K562 (cell line): Measurements from ENCODE around the gene PMPCA. TPM values are rescaled to one million over a fixed set of nuclear protein-coding genes. Genes with fewer than 3 reads are reported as not detected.

Experiments
- CTCF ChIP-seq, 3 experiments: IDR thresholded peaks in 2 of 3; conservative IDR thresholded peaks in 1 of 3; 2 replicates each; pipeline ENCODE4 v1.5.1; 2011 to 2012; ENCODE audit warnings: low read length in 3 of 3, mild to moderate bottlenecking in 3 of 3, control low read depth in 2 of 3, improper control_type of control experiment in 1 of 3, inconsistent platforms in 1 of 3, low read depth in 1 of 3, mixed read lengths in 1 of 3, moderate library complexity in 1 of 3; ENCODE audit not compliant: insufficient read depth in 2 of 3
- EP300 ChIP-seq: IDR thresholded peaks from 2 replicates; pipeline ENCODE4 v1.6.1; 2012; ENCODE audit warnings: low read length, improper control_type of control experiment
- HOMEZ ChIP-seq: fragments of 250-450 bp; sonication (Bioruptor Pico); IDR thresholded peaks from 2 replicates; pipeline ENCODE4 v1.4.0; 2020; ENCODE audit warnings: mild to moderate bottlenecking, moderate library complexity
- MCM2 ChIP-seq: fragments of 450-650 bp; IDR thresholded peaks from 2 replicates; pipeline ENCODE4 v1.6.1; 2017; ENCODE audit warnings: low read depth, mild to moderate bottlenecking
- MCM3 ChIP-seq: fragments of 450-650 bp; IDR thresholded peaks from 2 replicates; pipeline ENCODE4 v1.6.1; 2016
- MEIS2 ChIP-seq: fragments of 450-650 bp; IDR thresholded peaks from 2 replicates; pipeline ENCODE4 v1.6.1; 2014; ENCODE audit warnings: mild to moderate bottlenecking; ENCODE audit not compliant: partially characterized antibody
- PHB2 ChIP-seq: fragments of 450-650 bp; IDR thresholded peaks from 2 replicates; pipeline ENCODE4 v1.6.1; 2017; ENCODE audit warnings: low read depth
- U2AF1 ChIP-seq: fragments of 200-400 bp; formaldehyde crosslinking; optimal IDR thresholded peaks from 2 replicates; pipeline ENCODE3; 2017; ENCODE audit warnings: mild to moderate bottlenecking, low read depth, low read length, moderate library complexity
- polyA plus RNA-seq, 8 experiments: library from polyadenylated mRNA; depleted of rRNA in 4 of 8; stranded (reverse) in 5 of 8; unstranded in 3 of 8; fragments of >200 nt; fragmentation: Nextera tagmentation in 2 of 8; fragmentation: Illumina TruSeq in 1 of 8; extraction: Ambion mirVana in 2 of 8; extraction: Trizol in 1 of 8; gene quantifications; 2 replicates each; pipeline versions ENCODE4 v1.2.1 to v1.2.3, GENCODE V29; 2011 to 2014; ENCODE audit warnings: inconsistent platforms in 1 of 8, missing spikeins in 1 of 8
- total RNA-seq, 7 experiments: library from RNA; depleted of rRNA in 6 of 7; stranded (reverse); fragments of >200 nt in 6 of 7; fragmentation: Illumina TruSeq in 2 of 7; extraction: Trizol in 2 of 7; gene quantifications; 2 replicates each; pipeline versions ENCODE4 v1.2.1 to v1.2.3, GENCODE V29; 2011 to 2021; ENCODE audit warnings: low replicate concordance in 1 of 7
- TF ChIP-seq, protein P1 (sequence below), 2 experiments: fragments of 150-350 bp in 1 of 2; IDR thresholded peaks; 2 replicates each; pipeline ENCODE4 v1.6.1; 2012 to 2016; ENCODE audit warnings: low read depth in 2 of 2, low read length in 2 of 2, mild to moderate bottlenecking in 1 of 2, moderate library complexity in 1 of 2
- TF ChIP-seq, protein P2 (sequence below): sonication (generic); formaldehyde crosslinking; IDR thresholded peaks from 2 replicates; pipeline ENCODE4 v1.8.1; 2023; ENCODE audit warnings: missing genetic modification reagents, mild to moderate bottlenecking, borderline replicate concordance

The PMPCA gene
- total and polyA plus RNA-seq, 9 of the 15 experiments (the other 6 are each of a cell fraction or from before 2014, with no cell fraction given), result 23.9 to 143 (median 86.6) TPM

DNA sequence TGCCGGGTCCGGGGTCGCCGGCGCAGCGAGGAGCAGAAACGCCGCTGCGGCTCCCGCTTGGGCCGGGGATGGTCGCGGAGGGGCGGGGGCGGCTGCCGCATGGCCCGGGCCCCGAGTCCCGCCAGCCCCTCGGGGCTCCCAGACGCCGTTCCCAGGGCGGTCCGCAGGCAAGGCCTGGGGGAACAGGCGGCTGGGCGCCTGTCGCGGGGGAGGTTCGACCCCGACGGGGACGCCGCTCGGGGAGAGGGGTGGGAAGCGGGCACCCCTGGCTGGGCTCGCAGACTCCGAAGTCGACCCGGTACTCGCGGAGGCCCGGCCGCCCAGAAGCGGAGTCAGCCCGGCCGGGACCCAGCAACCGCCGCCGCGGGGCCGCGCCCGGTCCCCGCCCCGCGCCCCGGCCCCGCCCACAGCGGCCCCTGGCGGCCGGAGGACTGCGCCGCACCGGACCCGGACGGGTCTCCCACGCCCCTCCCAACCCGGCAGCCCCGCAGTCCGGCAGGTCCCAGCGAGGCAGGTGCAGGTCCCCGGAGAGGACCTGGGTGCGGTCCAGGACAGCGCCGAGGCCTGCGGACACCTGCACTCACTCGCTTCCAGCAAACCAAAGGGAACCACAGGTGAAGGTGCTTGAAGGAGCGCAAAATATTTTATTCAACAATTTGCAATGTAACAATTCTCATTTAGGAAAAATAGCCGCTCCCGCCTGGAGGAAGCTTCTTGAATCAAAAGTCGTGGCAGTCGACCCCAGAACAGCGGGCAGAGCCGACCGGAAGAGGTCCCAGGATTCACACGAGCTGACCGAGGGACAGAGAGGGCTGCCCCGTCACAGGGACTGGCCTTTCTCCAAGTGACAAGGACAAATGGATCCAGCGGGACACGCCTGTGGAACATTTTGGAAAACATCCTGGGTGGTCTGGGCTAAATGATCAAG lies 29.3 kb downstream of the PMPCA start, which contains the start of gene INPP5E (continued):
- TF ChIP-seq MCM3 (no peak), U2AF1 (peak; percentile 70), PHB2 (no peak), CTCF (IDR thresholded peaks at IDR 0.05 in 2 of 3, conservative IDR thresholded peaks at IDR 0.05 in 1 of 3; ENCODE audit: insufficient read depth in 2 of 3, low read depth in 1 of 3, low read length in 3 of 3) (peak; percentile 50 to 68 (median 55); a peak in 4 of 6 replicates), MCM2 (no peak), MEIS2 (no peak), HOMEZ (no peak), EP300 (no peak)
- TF ChIP-seq, protein P1, sequence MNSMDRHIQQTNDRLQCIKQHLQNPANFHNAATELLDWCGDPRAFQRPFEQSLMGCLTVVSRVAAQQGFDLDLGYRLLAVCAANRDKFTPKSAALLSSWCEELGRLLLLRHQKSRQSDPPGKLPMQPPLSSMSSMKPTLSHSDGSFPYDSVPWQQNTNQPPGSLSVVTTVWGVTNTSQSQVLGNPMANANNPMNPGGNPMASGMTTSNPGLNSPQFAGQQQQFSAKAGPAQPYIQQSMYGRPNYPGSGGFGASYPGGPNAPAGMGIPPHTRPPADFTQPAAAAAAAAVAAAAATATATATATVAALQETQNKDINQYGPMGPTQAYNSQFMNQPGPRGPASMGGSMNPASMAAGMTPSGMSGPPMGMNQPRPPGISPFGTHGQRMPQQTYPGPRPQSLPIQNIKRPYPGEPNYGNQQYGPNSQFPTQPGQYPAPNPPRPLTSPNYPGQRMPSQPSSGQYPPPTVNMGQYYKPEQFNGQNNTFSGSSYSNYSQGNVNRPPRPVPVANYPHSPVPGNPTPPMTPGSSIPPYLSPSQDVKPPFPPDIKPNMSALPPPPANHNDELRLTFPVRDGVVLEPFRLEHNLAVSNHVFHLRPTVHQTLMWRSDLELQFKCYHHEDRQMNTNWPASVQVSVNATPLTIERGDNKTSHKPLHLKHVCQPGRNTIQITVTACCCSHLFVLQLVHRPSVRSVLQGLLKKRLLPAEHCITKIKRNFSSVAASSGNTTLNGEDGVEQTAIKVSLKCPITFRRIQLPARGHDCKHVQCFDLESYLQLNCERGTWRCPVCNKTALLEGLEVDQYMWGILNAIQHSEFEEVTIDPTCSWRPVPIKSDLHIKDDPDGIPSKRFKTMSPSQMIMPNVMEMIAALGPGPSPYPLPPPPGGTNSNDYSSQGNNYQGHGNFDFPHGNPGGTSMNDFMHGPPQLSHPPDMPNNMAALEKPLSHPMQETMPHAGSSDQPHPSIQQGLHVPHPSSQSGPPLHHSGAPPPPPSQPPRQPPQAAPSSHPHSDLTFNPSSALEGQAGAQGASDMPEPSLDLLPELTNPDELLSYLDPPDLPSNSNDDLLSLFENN (IDR thresholded peaks at IDR 0.05; ENCODE audit: low read depth in 2 of 2, low read length in 2 of 2), result no peak
- TF ChIP-seq, protein P2, sequence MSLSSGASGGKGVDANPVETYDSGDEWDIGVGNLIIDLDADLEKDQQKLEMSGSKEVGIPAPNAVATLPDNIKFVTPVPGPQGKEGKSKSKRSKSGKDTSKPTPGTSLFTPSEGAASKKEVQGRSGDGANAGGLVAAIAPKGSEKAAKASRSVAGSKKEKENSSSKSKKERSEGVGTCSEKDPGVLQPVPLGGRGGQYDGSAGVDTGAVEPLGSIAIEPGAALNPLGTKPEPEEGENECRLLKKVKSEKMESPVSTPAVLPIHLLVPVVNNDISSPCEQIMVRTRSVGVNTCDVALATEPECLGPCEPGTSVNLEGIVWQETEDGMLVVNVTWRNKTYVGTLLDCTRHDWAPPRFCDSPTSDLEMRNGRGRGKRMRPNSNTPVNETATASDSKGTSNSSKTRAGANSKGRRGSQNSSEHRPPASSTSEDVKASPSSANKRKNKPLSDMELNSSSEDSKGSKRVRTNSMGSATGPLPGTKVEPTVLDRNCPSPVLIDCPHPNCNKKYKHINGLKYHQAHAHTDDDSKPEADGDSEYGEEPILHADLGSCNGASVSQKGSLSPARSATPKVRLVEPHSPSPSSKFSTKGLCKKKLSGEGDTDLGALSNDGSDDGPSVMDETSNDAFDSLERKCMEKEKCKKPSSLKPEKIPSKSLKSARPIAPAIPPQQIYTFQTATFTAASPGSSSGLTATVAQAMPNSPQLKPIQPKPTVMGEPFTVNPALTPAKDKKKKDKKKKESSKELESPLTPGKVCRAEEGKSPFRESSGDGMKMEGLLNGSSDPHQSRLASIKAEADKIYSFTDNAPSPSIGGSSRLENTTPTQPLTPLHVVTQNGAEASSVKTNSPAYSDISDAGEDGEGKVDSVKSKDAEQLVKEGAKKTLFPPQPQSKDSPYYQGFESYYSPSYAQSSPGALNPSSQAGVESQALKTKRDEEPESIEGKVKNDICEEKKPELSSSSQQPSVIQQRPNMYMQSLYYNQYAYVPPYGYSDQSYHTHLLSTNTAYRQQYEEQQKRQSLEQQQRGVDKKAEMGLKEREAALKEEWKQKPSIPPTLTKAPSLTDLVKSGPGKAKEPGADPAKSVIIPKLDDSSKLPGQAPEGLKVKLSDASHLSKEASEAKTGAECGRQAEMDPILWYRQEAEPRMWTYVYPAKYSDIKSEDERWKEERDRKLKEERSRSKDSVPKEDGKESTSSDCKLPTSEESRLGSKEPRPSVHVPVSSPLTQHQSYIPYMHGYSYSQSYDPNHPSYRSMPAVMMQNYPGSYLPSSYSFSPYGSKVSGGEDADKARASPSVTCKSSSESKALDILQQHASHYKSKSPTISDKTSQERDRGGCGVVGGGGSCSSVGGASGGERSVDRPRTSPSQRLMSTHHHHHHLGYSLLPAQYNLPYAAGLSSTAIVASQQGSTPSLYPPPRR (CRISPR knock-in tag), result no peak
